Mesenchymal stem cell (in vitro differentiated cells and primary cell): Measurements from ENCODE around the gene KDF1.

Experiments used
- DNase-seq: peaks from one replicate; pipeline ENCODE4 v3.0.0-alpha.2; 2013
- H2AFZ ChIP-seq: one replicate; pipeline ENCODE4 v1.6.1; 2013; ENCODE audit warnings: low read depth, mild to moderate bottlenecking, control low read depth, inconsistent platforms, low read length, moderate library complexity
- H2AK5ac ChIP-seq: 2 replicates; pipeline ENCODE4 v1.6.1; 2013; ENCODE audit warnings: low read length, moderate library complexity, mild to moderate bottlenecking, inconsistent platforms; ENCODE audit not compliant: severe bottlenecking
- H2BK120ac ChIP-seq: one replicate; pipeline ENCODE4 v1.6.1; 2013; ENCODE audit warnings: low read depth, mild to moderate bottlenecking, inconsistent platforms, low read length, moderate library complexity
- H2BK12ac ChIP-seq, 2 experiments: one replicate each; pipeline ENCODE4 v1.6.1; 2013; ENCODE audit warnings: inconsistent platforms in 2 of 2, low read length in 2 of 2, mild to moderate bottlenecking in 2 of 2, moderate library complexity in 2 of 2, control low read depth in 1 of 2
- H2BK15ac ChIP-seq: one replicate; pipeline ENCODE4 v1.6.1; 2013; ENCODE audit warnings: mild to moderate bottlenecking, low read depth, inconsistent platforms; ENCODE audit not compliant: poor library complexity, severe bottlenecking
- H2BK5ac ChIP-seq: 2 replicates; pipeline ENCODE4 v1.6.1; 2013; ENCODE audit warnings: low read depth, mild to moderate bottlenecking, low read length, control low read depth, inconsistent platforms; ENCODE audit not compliant: poor library complexity, severe bottlenecking
- H3K14ac ChIP-seq, 2 experiments: one replicate each; pipeline ENCODE4 v1.6.1; 2013; ENCODE audit warnings: inconsistent platforms in 2 of 2, low read length in 2 of 2, control low read depth in 1 of 2, mild to moderate bottlenecking in 1 of 2, moderate library complexity in 1 of 2
- H3K18ac ChIP-seq, 2 experiments: one replicate each; pipeline ENCODE4 v1.6.1; 2013; ENCODE audit warnings: inconsistent platforms in 2 of 2, low read length in 2 of 2, control low read depth in 1 of 2, low read depth in 1 of 2, mild to moderate bottlenecking in 1 of 2
- H3K23ac ChIP-seq, 2 experiments: one replicate each; pipeline ENCODE4 v1.6.1; 2013; ENCODE audit warnings: inconsistent platforms in 2 of 2, low read length in 2 of 2, mild to moderate bottlenecking in 2 of 2, moderate library complexity in 2 of 2, control low read depth in 1 of 2
- H3K27ac ChIP-seq: 2 replicates; pipeline ENCODE4 v1.5.1; 2013; ENCODE audit warnings: mild to moderate bottlenecking, moderate library complexity, low read length, control low read depth, inconsistent platforms; ENCODE audit not compliant: poor library complexity, severe bottlenecking
- H3K27me3 ChIP-seq, 2 experiments: 2 replicates each; pipeline versions ENCODE4 v1.6.1 to v1.7.0; 2013; ENCODE audit warnings: low read length in 2 of 2, mild to moderate bottlenecking in 2 of 2, moderate library complexity in 2 of 2, control low read depth in 1 of 2, inconsistent platforms in 1 of 2; ENCODE audit not compliant: control insufficient read depth in 1 of 2, insufficient read depth in 1 of 2
- H3K36me3 ChIP-seq, 2 experiments: 2 replicates each; pipeline versions ENCODE4 v1.6.1 to v1.7.0; 2013; ENCODE audit warnings: low read length in 2 of 2, control low read depth in 1 of 2, inconsistent platforms in 1 of 2, low read depth in 1 of 2, mild to moderate bottlenecking in 1 of 2; ENCODE audit not compliant: insufficient read depth in 2 of 2, control insufficient read depth in 1 of 2
- H3K4ac ChIP-seq, 2 experiments: one replicate each; pipeline ENCODE4 v1.6.1; 2013; ENCODE audit warnings: inconsistent platforms in 2 of 2, low read length in 2 of 2, mild to moderate bottlenecking in 2 of 2, moderate library complexity in 2 of 2, control low read depth in 1 of 2, low read depth in 1 of 2
- H3K4me1 ChIP-seq: 2 replicates; pipeline ENCODE4 v1.6.1; 2013; ENCODE audit warnings: low read depth, low read length, control low read depth; ENCODE audit not compliant: control insufficient read depth, insufficient read depth
- H3K4me2 ChIP-seq: 2 replicates; pipeline ENCODE4 v1.6.1; 2013; ENCODE audit warnings: low read length, mild to moderate bottlenecking, inconsistent platforms; ENCODE audit not compliant: poor library complexity, severe bottlenecking
- H3K4me3 ChIP-seq, 2 experiments: 2 replicates each; pipeline versions ENCODE4 v1.5.1 to v1.7.0; 2013; ENCODE audit warnings: low read length in 2 of 2, mild to moderate bottlenecking in 2 of 2, control low read depth in 1 of 2, low read depth in 1 of 2; ENCODE audit not compliant: insufficient read depth in 1 of 2
- H3K79me1 ChIP-seq: replicated peaks from 2 replicates; pipeline ENCODE4 v1.6.1; 2013; ENCODE audit warnings: mild to moderate bottlenecking, control low read depth, low read length, inconsistent platforms; ENCODE audit not compliant: poor library complexity, severe bottlenecking
- H3K9ac ChIP-seq: 2 replicates; pipeline ENCODE4 v1.7.0; 2013; ENCODE audit warnings: mild to moderate bottlenecking, low read length, moderate library complexity
- H3K9me3 ChIP-seq: 2 replicates; pipeline ENCODE4 v1.7.0; 2013; ENCODE audit warnings: mild to moderate bottlenecking, low read length; ENCODE audit not compliant: control insufficient read depth
- H4K8ac ChIP-seq: one replicate; pipeline ENCODE4 v1.6.1; 2013; ENCODE audit warnings: inconsistent platforms, mild to moderate bottlenecking, low read length, moderate library complexity
- H4K91ac ChIP-seq: one replicate; pipeline ENCODE4 v1.6.1; 2013; ENCODE audit warnings: mild to moderate bottlenecking, low read length, inconsistent platforms
- WGBS: methylation state at CpG from one replicate; pipeline ENCODE4 v1.1.7; 2013; ENCODE audit warnings: mixed read lengths; 5-methylcytosine and 5-hydroxymethylcytosine counted together

The KDF1 gene

GRCh38 chr1:26978901-26979300 is 18.6 kb upstream of the KDF1 start:
- no peak overlapping the region for H2BK120ac ChIP-seq
- H3K9ac ChIP-seq = no peak overlapping the region
- no peak overlapping the region for H2BK5ac ChIP-seq
- peaks cover 2% of the 10 kb centered on the region for H3K4me1 ChIP-seq
- no peak overlapping the region for H3K27ac ChIP-seq
- no peak for DNase-seq
- H2BK12ac ChIP-seq = no peak overlapping the region
- H3K4me2 ChIP-seq = no peak overlapping the region
- 79% methylated on average over 2 of the region's 2 CpGs for WGBS
- H2AFZ ChIP-seq = no peak overlapping the region
- H3K4me3 ChIP-seq = no peak overlapping the region
- H4K91ac ChIP-seq = no peak overlapping the region
- H3K4ac ChIP-seq = no peak overlapping the region
- H3K23ac ChIP-seq = no peak overlapping the region
- no peak overlapping the region for H2AK5ac ChIP-seq
- no peaks in the 10 kb centered on the region for H3K79me1 ChIP-seq
- no peak overlapping the region for H3K18ac ChIP-seq
- no peak overlapping the region for H2BK15ac ChIP-seq
- H3K36me3 ChIP-seq = no peaks in the 10 kb centered on the region
- H3K9me3 ChIP-seq = no peaks in the 10 kb centered on the region
- H4K8ac ChIP-seq = no peak overlapping the region
- H3K27me3 ChIP-seq = peaks cover 0 to 5% of the 10 kb centered on the region in 2 experiments
- no peak overlapping the region for H3K14ac ChIP-seq

- Histone ChIP-seq H4K8ac (no peak overlapping the region), H3K23ac (no peak overlapping the region), H3K4me2 (no peak overlapping the region), H4K91ac (no peak overlapping the region), H3K79me1 (no peaks in the 10 kb centered on the region), H3K36me3 (no peaks in the 10 kb centered on the region), H2AFZ (no peak overlapping the region), H3K14ac (no peak overlapping the region), H3K4me1 (peaks cover 8% of the 10 kb centered on the region), H2BK15ac (no peak overlapping the region), H3K27me3 (peaks cover 0 to 2% of the 10 kb centered on the region in 2 experiments), H3K18ac (no peak overlapping the region), H3K9me3 (no peaks in the 10 kb centered on the region), H3K4me3 (no peak overlapping the region), H2BK12ac (no peak overlapping the region), H3K27ac (no peak overlapping the region), H2BK120ac (no peak overlapping the region), H2BK5ac (no peak overlapping the region), H2AK5ac (no peak overlapping the region), H3K4ac (no peak overlapping the region), H3K9ac (no peak overlapping the region)
- no peak for DNase-seq
- 72% methylated on average over 2 of the region's 3 CpGs for WGBS
Observed at GRCh38 chr1:26976621-26977510, 16.6 kb upstream of the KDF1 start.

- Histone ChIP-seq H3K27me3 (peaks cover 0 to 22% of the 10 kb centered on the region in 2 experiments), H3K14ac (no peak overlapping the region), H2BK12ac (no peak overlapping the region), H3K27ac (no peak overlapping the region), H3K9ac (no peak overlapping the region), H3K18ac (no peak overlapping the region), H3K4me3 (no peak overlapping the region), H2BK15ac (no peak overlapping the region), H3K36me3 (no peaks in the 10 kb centered on the region), H3K4ac (no peak overlapping the region), H4K91ac (no peak overlapping the region), H3K4me1 (peaks cover 14% of the 10 kb centered on the region), H3K4me2 (no peak overlapping the region), H2BK120ac (no peak overlapping the region), H2AFZ (no peak overlapping the region), H2AK5ac (peak overlapping the region; percentile 58), H3K23ac (no peak overlapping the region), H3K79me1 (no peaks in the 10 kb centered on the region), H3K9me3 (no peaks in the 10 kb centered on the region), H2BK5ac (no peak overlapping the region), H4K8ac (no peak overlapping the region)
- 78% methylated on average over 3 of the region's 4 CpGs for WGBS
- no peak for DNase-seq
Observed at GRCh38 chr1:26972821-26973220, 12.6 kb upstream of the KDF1 start.

- H2BK15ac ChIP-seq = no peak overlapping the region
- no peak overlapping the region for H2AFZ ChIP-seq
- H3K18ac ChIP-seq = no peak overlapping the region
- H3K23ac ChIP-seq = no peak overlapping the region
- H3K79me1 ChIP-seq = no peaks in the 10 kb centered on the region
- H3K36me3 ChIP-seq = no peaks in the 10 kb centered on the region
- H3K4me2 ChIP-seq = no peak overlapping the region
- H2BK12ac ChIP-seq = peak overlapping the region; percentile 32 to 51
- no peak overlapping the region for H3K14ac ChIP-seq
- no peak overlapping the region for H2BK120ac ChIP-seq
- H3K9ac ChIP-seq = no peak overlapping the region
- no peak overlapping the region for H3K4me3 ChIP-seq
- peak overlapping the region; percentile 8 for H4K91ac ChIP-seq
- no peak for DNase-seq
- no peaks in the 10 kb centered on the region for H3K9me3 ChIP-seq
- no peak overlapping the region for H3K27ac ChIP-seq
- no peak overlapping the region for H2BK5ac ChIP-seq
- peaks cover 14% of the 10 kb centered on the region for H3K4me1 ChIP-seq
- H2AK5ac ChIP-seq = no peak overlapping the region
- WGBS = 38% methylated on average over 6 of the region's 6 CpGs
- H3K4ac ChIP-seq = peak overlapping the region in 1 of 2 experiments; percentile 0
- peaks cover 0 to 23% of the 10 kb centered on the region in 2 experiments for H3K27me3 ChIP-seq
- H4K8ac ChIP-seq = peak overlapping the region; percentile 27
Observed at GRCh38 chr1:26972390-26972789, 12.1 kb upstream of the KDF1 start.
